Tibial artery (tissue), 4 donors: Measurements from ENCODE around the gene IL4.

Experiments used
- DNase-seq, 2 donors: peaks; one replicate each; pipeline ENCODE4 v3.0.0-alpha.2; 2019
- H3K27ac ChIP-seq, 2 donors: fragments of 200-600 bp; sonication (generic) in 1 of 2; 1 replicate in 1 of 2; 2 replicates in 1 of 2; pipeline ENCODE4 v1.5.1; 2018 to 2019; ENCODE audit warnings: mild to moderate bottlenecking in 1 of 2
- H3K27me3 ChIP-seq, 2 donors: fragments of 200-600 bp; sonication (generic) in 1 of 2; one replicate each; pipeline versions ENCODE4 v1.5.1 to v1.6.0; 2016 to 2019
- H3K36me3 ChIP-seq, 3 donors: fragments of 200-600 bp; sonication (generic) in 2 of 3; one replicate each; pipeline ENCODE4 v1.5.1; 2016 to 2019; ENCODE audit warnings: mild to moderate bottlenecking in 2 of 3
- H3K4me1 ChIP-seq, 4 donors: fragments of 200-600 bp; sonication (generic) in 2 of 4; 1 replicate in 3 of 4; 2 replicates in 1 of 4; pipeline ENCODE4 v1.5.1; 2016 to 2019
- H3K4me3 ChIP-seq, 2 donors: fragments of 200-600 bp; sonication (generic) in 1 of 2; 1 replicate in 1 of 2; 2 replicates in 1 of 2; pipeline ENCODE4 v1.5.1; 2018 to 2019; ENCODE audit warnings: mild to moderate bottlenecking in 2 of 2
- H3K9me3 ChIP-seq, 3 donors: fragments of 200-600 bp; sonication (generic) in 1 of 3; one replicate each; pipeline ENCODE4 v1.5.1; 2016 to 2019
- CTCF ChIP-seq, 2 experiments: fragments of 200-600 bp in 1 of 2; fragments of 450-650 bp in 1 of 2; IDR thresholded peaks; one replicate each; pipeline ENCODE4 v1.5.1; 2017 to 2019; ENCODE audit warnings: antibody characterized with exemption in 2 of 2, mild to moderate bottlenecking in 1 of 2, moderate library complexity in 1 of 2
- intact Hi-C: fragments of 100-400 bp; cut with DNase I; formaldehyde crosslinking; loops from one replicate; pipeline ENCODE4 v1.15.0; 2023; ENCODE audit warnings: low total_unique reads

The IL4 gene

GRCh38 chr5:132659598-132660493 is 13.9 kb upstream of the IL4 start:
- no peak for TF ChIP-seq CTCF (IDR thresholded peaks at IDR 0.05)
- Histone ChIP-seq H3K4me1 (peaks cover 0 to 16% (median 14%) of the 10 kb centered on the region in 4 donors), H3K27me3 (peaks cover 2 to 11% of the 10 kb centered on the region in 2 donors), H3K4me3 (no peak overlapping the region), H3K36me3 (no peaks in the 10 kb centered on the region), H3K27ac (no peak overlapping the region), H3K9me3 (no peaks in the 10 kb centered on the region)
- DNase-seq, result no peak
- intact Hi-C loops, result loop anchor here (10.0 kb wide), 1 partner anchor 155 kb away; the partner anchor contains the start of gene SOWAHA

- TF ChIP-seq CTCF (IDR thresholded peaks at IDR 0.05), result no peak
- intact Hi-C loops, result no loop called here
- Histone ChIP-seq H3K4me1 (peaks cover 0 to 7% (median 5%) of the 10 kb centered on the region in 4 donors), H3K27me3 (peaks cover 0 to 3% of the 10 kb centered on the region in 2 donors), H3K27ac (no peak overlapping the region), H3K9me3 (no peaks in the 10 kb centered on the region), H3K4me3 (no peak overlapping the region), H3K36me3 (no peaks in the 10 kb centered on the region)
- no peak for DNase-seq
Measured at GRCh38 chr5:132661231-132662003, 12.4 kb upstream of the IL4 start.

GRCh38 chr5:132662004-132662401 is 11.8 kb upstream of the IL4 start:
- no peak for TF ChIP-seq CTCF (IDR thresholded peaks at IDR 0.05)
- no peaks in the 10 kb centered on the region for H3K27me3 ChIP-seq
- intact Hi-C loops, result no loop called here
- H3K4me1 ChIP-seq, result peaks cover 0 to 3% (median 1%) of the 10 kb centered on the region in 4 donors
- H3K9me3 ChIP-seq, result no peaks in the 10 kb centered on the region
- H3K27ac ChIP-seq, result no peak overlapping the region
- no peak overlapping the region for H3K4me3 ChIP-seq
- no peaks in the 10 kb centered on the region for H3K36me3 ChIP-seq
- DNase-seq, result no peak

GRCh38 chr5:132662925-132663770 is 10.6 kb upstream of the IL4 start:
- H3K4me3 ChIP-seq, result no peak overlapping the region
- H3K9me3 ChIP-seq, result no peaks in the 10 kb centered on the region
- DNase-seq, result no peak
- H3K4me1 ChIP-seq, result peaks cover 0 to 3% (median 1%) of the 10 kb centered on the region in 4 donors
- no peak for TF ChIP-seq CTCF (IDR thresholded peaks at IDR 0.05)
- H3K27me3 ChIP-seq, result no peaks in the 10 kb centered on the region
- no peaks in the 10 kb centered on the region for H3K36me3 ChIP-seq
- no peak overlapping the region for H3K27ac ChIP-seq
- intact Hi-C loops, result no loop called here
